Neural progenitor cell (in vitro differentiated cells): ENCODE data around the gene RELA. TPM values are rescaled to one million over a fixed set of nuclear protein-coding genes. Genes with fewer than 3 reads are reported as not detected.

Experiments
- DNase-seq: peaks from one replicate; pipeline ENCODE4 v3.0.0-alpha.2; 2016; ENCODE audit warnings: low spot score
- H2AFZ ChIP-seq: fragments of 200-600 bp; sonication (generic); replicated peaks from 2 replicates; pipeline ENCODE4 v1.6.1; 2016; ENCODE audit warnings: antibody characterized with exemption
- H3F3A ChIP-seq: fragments of 200-600 bp; sonication (generic); 2 replicates; pipeline ENCODE4 v1.6.1; 2016; ENCODE audit warnings: antibody characterized with exemption, low read depth
- H3K27ac ChIP-seq: fragments of 200-600 bp; sonication (generic); 2 replicates; pipeline ENCODE4 v1.5.1; 2016; ENCODE audit warnings: mild to moderate bottlenecking
- H3K27me3 ChIP-seq: fragments of 200-600 bp; sonication (generic); 2 replicates; pipeline ENCODE4 v1.6.1; 2016; ENCODE audit warnings: mild to moderate bottlenecking, moderate library complexity
- H3K36me3 ChIP-seq: fragments of 200-600 bp; sonication (generic); 2 replicates; pipeline ENCODE4 v1.5.1; 2016
- H3K4me1 ChIP-seq: fragments of 200-600 bp; sonication (generic); 2 replicates; pipeline ENCODE4 v1.6.1; 2016; ENCODE audit warnings: mixed run types
- H3K4me2 ChIP-seq: fragments of 200-600 bp; sonication (generic); 2 replicates; pipeline ENCODE4 v1.6.1; 2016
- H3K4me3 ChIP-seq: fragments of 200-600 bp; sonication (generic); 2 replicates; pipeline ENCODE4 v1.5.1; 2016
- H3K79me2 ChIP-seq: fragments of 200-600 bp; sonication (generic); 2 replicates; pipeline ENCODE4 v1.6.1; 2016; ENCODE audit warnings: low read depth
- H3K9ac ChIP-seq: fragments of 200-600 bp; sonication (generic); 2 replicates; pipeline ENCODE4 v1.6.1; 2016
- H3K9me3 ChIP-seq: fragments of 200-600 bp; sonication (generic); 2 replicates; pipeline ENCODE4 v1.5.1; 2016; ENCODE audit warnings: low read depth
- H4K20me1 ChIP-seq: fragments of 200-600 bp; sonication (generic); 2 replicates; pipeline ENCODE4 v1.6.1; 2016; ENCODE audit warnings: low read depth
- H3K27ac Mint-ChIP-seq: 3 replicates; pipeline ENCODE4 v1.8.0; 2021; ENCODE audit warnings: mixed read lengths
- H3K27me3 Mint-ChIP-seq: 2 replicates; pipeline ENCODE4 v1.8.0; 2022; ENCODE audit warnings: low read depth, mild to moderate bottlenecking, inconsistent platforms, moderate library complexity, mixed read lengths; ENCODE audit not compliant: insufficient read depth
- H3K36me3 Mint-ChIP-seq: 3 replicates; pipeline ENCODE4 v1.8.0; 2021; ENCODE audit warnings: mixed read lengths
- H3K4me1 Mint-ChIP-seq: 3 replicates; pipeline ENCODE4 v1.8.0; 2021; ENCODE audit warnings: mixed read lengths
- H3K4me3 Mint-ChIP-seq: 3 replicates; pipeline ENCODE4 v1.8.0; 2021; ENCODE audit warnings: mild to moderate bottlenecking, moderate library complexity, mixed read lengths
- H3K9me3 Mint-ChIP-seq: 3 replicates; pipeline ENCODE4 v1.8.0; 2020; ENCODE audit warnings: mixed read lengths
- CTCF ChIP-seq: fragments of 200-600 bp; sonication (generic); IDR thresholded peaks from 2 replicates; pipeline ENCODE4 v1.5.1; 2017; ENCODE audit warnings: antibody characterized with exemption, mild to moderate bottlenecking
- EZH2 ChIP-seq: fragments of 200-600 bp; sonication (generic); IDR thresholded peaks from 2 replicates; pipeline ENCODE4 v1.6.1; 2017; ENCODE audit warnings: antibody characterized with exemption, mild to moderate bottlenecking, moderate library complexity
- EZH2phosphoT487 ChIP-seq: fragments of 200-600 bp; sonication (generic); IDR thresholded peaks from 2 replicates; pipeline ENCODE4 v1.6.1; 2017; ENCODE audit warnings: antibody characterized with exemption
- total RNA-seq: library from RNA; depleted of rRNA; stranded (reverse); fragments of >200 nt; gene quantifications from 2 replicates; pipeline ENCODE4 v1.2.3, GENCODE V29; 2015; ENCODE audit warnings: low replicate concordance

The RELA gene
- total RNA-seq, 1 donor from 2014 or later, result 11.0 TPM

- Histone ChIP-seq H3K9ac (no peak overlapping the region), H3K4me2 (peak overlapping the region; percentile 96), H3K27me3 (no peaks in the 10 kb centered on the region), H3F3A (peaks cover 14% of the 10 kb centered on the region), H3K27ac (no peak overlapping the region), H3K9me3 (no peaks in the 10 kb centered on the region), H3K4me3 (no peak overlapping the region), H3K4me1 (peaks cover 15% of the 10 kb centered on the region), H2AFZ (no peak overlapping the region), H3K36me3 (no peaks in the 10 kb centered on the region), H4K20me1 (peaks cover 20% of the 10 kb centered on the region), H3K79me2 (peaks cover 41% of the 10 kb centered on the region)
- Mint-ChIP-seq H3K4me3 (peak overlapping the region; percentile 92), H3K36me3 (peaks cover 5% of the 10 kb centered on the region), H3K27ac (no peak overlapping the region), H3K27me3 (peaks cover 7% of the 10 kb centered on the region), H3K4me1 (peaks cover 17% of the 10 kb centered on the region), H3K9me3 (no peaks in the 10 kb centered on the region)
- DNase-seq, result no peak
- no peak for TF ChIP-seq EZH2phosphoT487
- no peak for TF ChIP-seq CTCF
- TF ChIP-seq EZH2, result no peak
Measured at GRCh38 chr11:65617136-65617850, 45.4 kb downstream of the RELA start.

DNA sequence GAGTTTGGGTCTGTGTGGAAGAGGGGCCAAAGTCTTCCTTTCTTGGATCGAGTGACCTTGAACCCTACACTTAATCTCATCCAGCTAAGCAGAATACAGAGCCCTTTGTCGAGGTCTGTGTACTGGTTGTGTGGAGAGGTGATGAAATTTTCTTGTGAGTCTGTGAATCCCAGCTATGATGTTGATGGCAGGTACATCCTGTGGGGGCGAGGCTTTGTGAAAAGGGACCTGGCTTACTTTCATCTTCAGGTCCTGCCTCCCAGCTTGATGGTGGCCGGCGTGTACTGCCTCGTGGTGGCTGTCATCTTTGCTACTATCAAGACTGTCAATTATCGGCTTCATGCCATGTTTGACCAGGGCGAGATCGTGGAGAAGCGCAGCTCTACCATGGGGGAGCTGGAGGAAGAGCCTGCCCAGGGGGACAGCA lies 46.1 kb downstream of the RELA start:
- peaks cover 46% of the 10 kb centered on the region for H3K79me2 ChIP-seq

GRCh38 chr11:65615950-65616574 lies 46.7 kb downstream of the RELA start:
- peaks cover 22% of the 10 kb centered on the region for H3K4me1 Mint-ChIP-seq
- H3K9me3 ChIP-seq, result no peaks in the 10 kb centered on the region
- peak overlapping the region; percentile 64 for H3K27ac Mint-ChIP-seq
- H3K79me2 ChIP-seq, result peaks cover 46% of the 10 kb centered on the region
- H3K27me3 ChIP-seq, result no peaks in the 10 kb centered on the region
- peaks cover 6% of the 10 kb centered on the region for H3K27me3 Mint-ChIP-seq
- no peak for TF ChIP-seq EZH2
- TF ChIP-seq EZH2phosphoT487, result no peak
- TF ChIP-seq CTCF, result no peak
- no peaks in the 10 kb centered on the region for H3K9me3 Mint-ChIP-seq
- peak overlapping the region; percentile 93 for H3K4me3 Mint-ChIP-seq
- H3F3A ChIP-seq, result peaks cover 19% of the 10 kb centered on the region
- peak; percentile 69 for DNase-seq
- peaks cover 5% of the 10 kb centered on the region for H3K36me3 Mint-ChIP-seq
- H3K4me1 ChIP-seq, result peaks cover 19% of the 10 kb centered on the region
- peak overlapping the region; percentile 35 for H3K27ac ChIP-seq
- H2AFZ ChIP-seq, result no peak overlapping the region
- H3K4me3 ChIP-seq, result peak overlapping the region; percentile 80
- H3K9ac ChIP-seq, result peak overlapping the region; percentile 61
- peaks cover 29% of the 10 kb centered on the region for H4K20me1 ChIP-seq
- H3K4me2 ChIP-seq, result peak overlapping the region; percentile 96
- no peaks in the 10 kb centered on the region for H3K36me3 ChIP-seq

More for the DNA sequence above, 46.1 kb downstream of the RELA start:
- no peaks in the 10 kb centered on the region for H3K9me3 Mint-ChIP-seq
- H3K4me1 Mint-ChIP-seq, result peaks cover 22% of the 10 kb centered on the region
- peak overlapping the region; percentile 92 for H3K4me3 Mint-ChIP-seq
- Histone ChIP-seq H3K27me3 (no peaks in the 10 kb centered on the region), H3K36me3 (no peaks in the 10 kb centered on the region), H3K4me1 (peaks cover 19% of the 10 kb centered on the region), H3K4me2 (peak overlapping the region; percentile 96), H3K4me3 (peak overlapping the region; percentile 80), H3F3A (peaks cover 19% of the 10 kb centered on the region), H3K9ac (peak overlapping the region; percentile 61), H3K27ac (no peak overlapping the region), H3K9me3 (no peaks in the 10 kb centered on the region), H4K20me1 (peaks cover 27% of the 10 kb centered on the region), H2AFZ (no peak overlapping the region)
- H3K36me3 Mint-ChIP-seq, result peaks cover 5% of the 10 kb centered on the region
- H3K27ac Mint-ChIP-seq, result peak overlapping the region; percentile 64
- peaks cover 7% of the 10 kb centered on the region for H3K27me3 Mint-ChIP-seq
- no peak for DNase-seq
- TF ChIP-seq CTCF (no peak), EZH2phosphoT487 (no peak), EZH2 (no peak)
